ENCODE results near the gene LRFN2. TPM values are rescaled to one million over a fixed set of nuclear protein-coding genes. Genes with fewer than 3 reads are reported as not detected.

Gene LRFN2
- total RNA-seq, 1 donor from 2014 or later: 0.32 TPM

GRCh38 chr6:40349901-40350746, 237.0 kb downstream of the LRFN2 start:
- DNase-seq (ENCODE audit: low read depth) (no peak), FAIRE-seq (no peak)
- H3K9me3 Mint-ChIP-seq (ENCODE audit: unreplicated experiment): no peaks in the 10 kb centered on the region
- H3K4me3 Mint-ChIP-seq (ENCODE audit: unreplicated experiment): no peak overlapping the region
- Histone ChIP-seq H3K36me3 (ENCODE audit: insufficient read depth, low read length) (no peaks in the 10 kb centered on the region), H3K9me3 (ENCODE audit: insufficient read depth, low read depth, low read length) (no peaks in the 10 kb centered on the region), H3K79me2 (ENCODE audit: insufficient read depth, low read length) (no peaks in the 10 kb centered on the region), H3K27ac (ENCODE audit: low read depth, low read length) (no peak overlapping the region), H3K9ac (ENCODE audit: low read length) (no peak overlapping the region), H3K27me3 (ENCODE audit: insufficient read depth, low read length) (no peaks in the 10 kb centered on the region), H3K4me2 (ENCODE audit: low read length) (peak overlapping the region; percentile 58), H4K20me1 (ENCODE audit: insufficient read depth, low read length) (no peaks in the 10 kb centered on the region), H2AFZ (ENCODE audit: low read depth, low read length) (peak overlapping the region; percentile 21), H3K4me3 (ENCODE audit: insufficient read depth, low read depth, low read length) (no peak overlapping the region), H3K4me1 (ENCODE audit: insufficient read depth, low read length) (peaks cover 27% of the 10 kb centered on the region)
- H3K36me3 Mint-ChIP-seq (ENCODE audit: low read depth, unreplicated experiment): no peaks in the 10 kb centered on the region
- H3K27ac Mint-ChIP-seq (ENCODE audit: unreplicated experiment): no peak overlapping the region
- no peaks in the 10 kb centered on the region for H3K27me3 Mint-ChIP-seq (ENCODE audit: low read depth, unreplicated experiment)
- no peak for TF ChIP-seq EZH2 (IDR thresholded peaks at IDR 0.05; ENCODE audit: insufficient read depth, low read length)
- no peak for TF ChIP-seq CTCF (IDR thresholded peaks at IDR 0.05; ENCODE audit: insufficient read depth, low read depth, low read length)
- peaks cover 12% of the 10 kb centered on the region for H3K4me1 Mint-ChIP-seq (ENCODE audit: low read depth, unreplicated experiment)

GRCh38 chr6:40349123-40349900, 237.9 kb downstream of the LRFN2 start:
- H3K27me3 Mint-ChIP-seq (ENCODE audit: low read depth, unreplicated experiment): no peaks in the 10 kb centered on the region
- Histone ChIP-seq H4K20me1 (ENCODE audit: insufficient read depth, low read length) (no peaks in the 10 kb centered on the region), H3K4me1 (ENCODE audit: insufficient read depth, low read length) (peaks cover 29% of the 10 kb centered on the region), H3K36me3 (ENCODE audit: insufficient read depth, low read length) (no peaks in the 10 kb centered on the region), H3K4me2 (ENCODE audit: low read length) (peak overlapping the region; percentile 58), H3K79me2 (ENCODE audit: insufficient read depth, low read length) (no peaks in the 10 kb centered on the region), H3K27ac (ENCODE audit: low read depth, low read length) (no peak overlapping the region), H2AFZ (ENCODE audit: low read depth, low read length) (peak overlapping the region; percentile 58), H3K4me3 (ENCODE audit: insufficient read depth, low read depth, low read length) (no peak overlapping the region), H3K9ac (ENCODE audit: low read length) (peak overlapping the region; percentile 11), H3K9me3 (ENCODE audit: insufficient read depth, low read depth, low read length) (no peaks in the 10 kb centered on the region), H3K27me3 (ENCODE audit: insufficient read depth, low read length) (no peaks in the 10 kb centered on the region)
- peaks cover 12% of the 10 kb centered on the region for H3K4me1 Mint-ChIP-seq (ENCODE audit: low read depth, unreplicated experiment)
- H3K27ac Mint-ChIP-seq (ENCODE audit: unreplicated experiment): peak overlapping the region; percentile 77
- FAIRE-seq (no peak), DNase-seq (ENCODE audit: low read depth) (peak; percentile 41)
- TF ChIP-seq EZH2 (IDR thresholded peaks at IDR 0.05; ENCODE audit: insufficient read depth, low read length) (no peak), CTCF (IDR thresholded peaks at IDR 0.05; ENCODE audit: insufficient read depth, low read depth, low read length) (no peak)
- no peaks in the 10 kb centered on the region for H3K9me3 Mint-ChIP-seq (ENCODE audit: unreplicated experiment)
- H3K4me3 Mint-ChIP-seq (ENCODE audit: unreplicated experiment): no peak overlapping the region
- no peaks in the 10 kb centered on the region for H3K36me3 Mint-ChIP-seq (ENCODE audit: low read depth, unreplicated experiment)

Data from astrocyte (in vitro differentiated cells and primary cell).